ENCODE measurements around the gene CLDN12. TPM values are rescaled to one million over a fixed set of nuclear protein-coding genes. Genes with fewer than 3 reads are reported as not detected.

The CLDN12 gene
- total RNA-seq, 1 experiment from 2014 or later = 38.4 TPM

GRCh38 chr7:90424720-90425119 lies 21.5 kb downstream of the CLDN12 start:
- POLR2A ChIA-PET = no interaction called here
- peaks cover 9% of the 10 kb centered on the region for H3K9me3 Mint-ChIP-seq (ENCODE audit: unreplicated experiment)

DNA sequence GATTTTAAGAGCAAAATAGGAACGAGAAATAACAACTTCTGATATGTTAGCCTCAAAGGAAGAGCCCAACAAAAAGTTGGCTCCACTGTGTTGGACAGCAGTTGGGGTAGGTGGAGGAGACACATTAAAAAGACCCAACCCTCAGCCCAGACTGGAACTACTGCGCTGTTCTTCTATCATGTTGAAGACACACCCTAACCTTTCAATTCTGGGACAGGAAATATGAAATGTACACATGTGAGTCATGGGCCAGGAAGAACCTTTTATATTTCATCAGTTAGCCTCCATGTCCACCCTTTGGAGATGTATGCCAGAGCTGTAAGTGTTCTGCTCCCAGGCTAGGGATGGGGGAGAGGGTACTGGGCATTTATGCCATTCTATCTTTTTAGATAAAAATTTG lies 22.1 kb downstream of the CLDN12 start:
- H3K27ac Mint-ChIP-seq (ENCODE audit: unreplicated experiment) = no peak overlapping the region
- H3K27me3 Mint-ChIP-seq (ENCODE audit: insufficient read depth, unreplicated experiment) = no peaks in the 10 kb centered on the region
- ChIA-PET CTCF (no interaction called here), POLR2A (no interaction called here)
- no peaks in the 10 kb centered on the region for H3K4me1 Mint-ChIP-seq (ENCODE audit: low read depth, unreplicated experiment)
- DNase-seq = no peak
- peaks cover 9% of the 10 kb centered on the region for H3K9me3 Mint-ChIP-seq (ENCODE audit: unreplicated experiment)
- Histone ChIP-seq H3K36me3 (ENCODE audit: control insufficient read depth, insufficient read depth, low read length) (no peaks in the 10 kb centered on the region), H3K9me3 (no peaks in the 10 kb centered on the region), H3K4me3 (ENCODE audit: low read depth, low read length) (no peak overlapping the region), H3K27me3 (replicated peaks; ENCODE audit: control insufficient read depth, insufficient read depth, low read length) (no peaks in the 10 kb centered on the region), H3K4me1 (no peaks in the 10 kb centered on the region)
- no peaks in the 10 kb centered on the region for H3K36me3 Mint-ChIP-seq (ENCODE audit: insufficient read depth, unreplicated experiment)
- BruUV-seq (replicated peaks) = no TSS peak
- intact Hi-C loops (cut with micrococcal nuclease; ENCODE audit: unreplicated experiment) = loop anchor here (5.0 kb wide), 1 partner anchor 163 kb away; no protein-coding TSS in a partner anchor
- TF ChIP-seq CTCF (IDR thresholded peaks at IDR 0.05; ENCODE audit: insufficient read depth in 1 of 2, low read depth in 1 of 2, low read length in 1 of 2, severe bottlenecking in 1 of 2, unreplicated experiment in 1 of 2) = no peak
- no peak overlapping the region for H3K4me3 Mint-ChIP-seq (ENCODE audit: unreplicated experiment)

More at GRCh38 chr7:90424720-90425119, 21.5 kb downstream of the CLDN12 start:
- DNase-seq = no peak
- CTCF ChIA-PET = no interaction called here
- intact Hi-C loops (cut with micrococcal nuclease; ENCODE audit: unreplicated experiment) = loop anchor here (5.0 kb wide), 1 partner anchor 162 kb away; no protein-coding TSS in a partner anchor
- Histone ChIP-seq H3K9me3 (no peaks in the 10 kb centered on the region), H3K4me1 (no peaks in the 10 kb centered on the region), H3K4me3 (ENCODE audit: low read depth, low read length) (no peak overlapping the region), H3K36me3 (ENCODE audit: control insufficient read depth, insufficient read depth, low read length) (no peaks in the 10 kb centered on the region), H3K27me3 (replicated peaks; ENCODE audit: control insufficient read depth, insufficient read depth, low read length) (no peaks in the 10 kb centered on the region)
- no peak for TF ChIP-seq CTCF (IDR thresholded peaks at IDR 0.05; ENCODE audit: insufficient read depth in 1 of 2, low read depth in 1 of 2, low read length in 1 of 2, severe bottlenecking in 1 of 2, unreplicated experiment in 1 of 2)
- Mint-ChIP-seq H3K4me3 (ENCODE audit: unreplicated experiment) (no peak overlapping the region), H3K36me3 (ENCODE audit: insufficient read depth, unreplicated experiment) (no peaks in the 10 kb centered on the region), H3K27me3 (ENCODE audit: insufficient read depth, unreplicated experiment) (no peaks in the 10 kb centered on the region), H3K27ac (ENCODE audit: unreplicated experiment) (no peak overlapping the region), H3K4me1 (ENCODE audit: low read depth, unreplicated experiment) (no peaks in the 10 kb centered on the region)
- no TSS peak for BruUV-seq (replicated peaks)

- no peak for DNase-seq
- ChIA-PET POLR2A (no interaction called here), CTCF (no interaction called here)
- H3K27me3 Mint-ChIP-seq (ENCODE audit: insufficient read depth, unreplicated experiment) = peaks cover 3% of the 10 kb centered on the region
- no peak overlapping the region for H3K4me3 Mint-ChIP-seq (ENCODE audit: unreplicated experiment)
- H3K36me3 ChIP-seq (ENCODE audit: control insufficient read depth, insufficient read depth, low read length) = no peaks in the 10 kb centered on the region
- no peaks in the 10 kb centered on the region for H3K4me1 ChIP-seq
- intact Hi-C loops (cut with micrococcal nuclease; ENCODE audit: unreplicated experiment) = no loop called here
- no TSS peak for BruUV-seq (replicated peaks)
- no peaks in the 10 kb centered on the region for H3K4me1 Mint-ChIP-seq (ENCODE audit: low read depth, unreplicated experiment)
- TF ChIP-seq CTCF (IDR thresholded peaks at IDR 0.05; ENCODE audit: insufficient read depth in 1 of 2, low read depth in 1 of 2, low read length in 1 of 2, severe bottlenecking in 1 of 2, unreplicated experiment in 1 of 2) = no peak
- H3K27ac Mint-ChIP-seq (ENCODE audit: unreplicated experiment) = no peak overlapping the region
- peaks cover 25% of the 10 kb centered on the region for H3K9me3 Mint-ChIP-seq (ENCODE audit: unreplicated experiment)
- H3K4me3 ChIP-seq (ENCODE audit: low read depth, low read length) = no peak overlapping the region
- no peaks in the 10 kb centered on the region for H3K27me3 ChIP-seq (replicated peaks; ENCODE audit: control insufficient read depth, insufficient read depth, low read length)
- peaks cover 15% of the 10 kb centered on the region for H3K9me3 ChIP-seq
- H3K36me3 Mint-ChIP-seq (ENCODE audit: insufficient read depth, unreplicated experiment) = no peaks in the 10 kb centered on the region
Observed at GRCh38 chr7:90430614-90431460, 27.6 kb downstream of the CLDN12 start.

Data from Caco-2 (cell line).